Inferior parietal cortex (tissue), 1 donor: ENCODE data around the gene ADRA2C.

Experiments
- DNase-seq: peaks from one replicate; pipeline ENCODE4 v3.0.0-alpha.2; 2016; ENCODE audit errors: extremely low spot score

ADRA2C gene

GRCh38 chr4:3733195-3733594 is 33.0 kb upstream of the ADRA2C start:
- no peak for DNase-seq

- no peak for DNase-seq
These were observed 31.0 kb upstream of the ADRA2C start for GRCh38 chr4:3735196-3735595.

GRCh38 chr4:3736290-3736689 is 29.9 kb upstream of the ADRA2C start:
- no peak for DNase-seq

- DNase-seq, result no peak
These were observed 29.4 kb upstream of the ADRA2C start for GRCh38 chr4:3736806-3737205.

- no peak for DNase-seq
These were observed 26.6 kb upstream of the ADRA2C start for GRCh38 chr4:3739577-3739976.

GRCh38 chr4:3740256-3740655 is 25.9 kb upstream of the ADRA2C start:
- no peak for DNase-seq

- DNase-seq, result no peak
These were observed 24.8 kb upstream of the ADRA2C start for GRCh38 chr4:3741217-3742011.

- no peak for DNase-seq
These were observed 23.6 kb upstream of the ADRA2C start for GRCh38 chr4:3742610-3743009.

GRCh38 chr4:3744232-3744631 is 22.0 kb upstream of the ADRA2C start:
- DNase-seq, result no peak

GRCh38 chr4:3744901-3745300 is 21.3 kb upstream of the ADRA2C start:
- no peak for DNase-seq

GRCh38 chr4:3745886-3746656 is 20.1 kb upstream of the ADRA2C start:
- DNase-seq, result no peak

- DNase-seq, result no peak
These were observed 19.2 kb upstream of the ADRA2C start for GRCh38 chr4:3746701-3747580.

GRCh38 chr4:3747581-3747904 is 18.6 kb upstream of the ADRA2C start:
- no peak for DNase-seq

- DNase-seq, result no peak
These were observed 17.9 kb upstream of the ADRA2C start for GRCh38 chr4:3748136-3748898.

- no peak for DNase-seq
These were observed 17.1 kb upstream of the ADRA2C start for GRCh38 chr4:3749081-3749480.

GRCh38 chr4:3750334-3750733 is 15.9 kb upstream of the ADRA2C start:
- DNase-seq, result no peak

- DNase-seq, result no peak
These were observed 14.2 kb upstream of the ADRA2C start for GRCh38 chr4:3752022-3752421.

- no peak for DNase-seq
These were observed 12.3 kb upstream of the ADRA2C start for GRCh38 chr4:3753726-3754412.

GRCh38 chr4:3756343-3757059 is 9.7 kb upstream of the ADRA2C start:
- DNase-seq, result no peak

- DNase-seq, result no peak
These were observed 6.9 kb upstream of the ADRA2C start for GRCh38 chr4:3759236-3759635.
